Measurements from ENCODE around the gene LRP5. TPM values are rescaled to one million over a fixed set of nuclear protein-coding genes. Genes with fewer than 3 reads are reported as not detected.

Gene LRP5
- total and polyA plus RNA-seq, 10 donors, result 3.9 to 21.8 (median 14.1) TPM

- peak overlapping the region in 2 of 8 donors; percentile 14 to 47 for H3K27ac ChIP-seq
- no peaks in the 10 kb centered on the region for H3K9me3 ChIP-seq
- H3K36me3 ChIP-seq, result no peaks in the 10 kb centered on the region
- H3K4me1 ChIP-seq, result peaks cover 9 to 57% (median 44%) of the 10 kb centered on the region in 6 donors
- intact Hi-C loops (cut with DNase I; ENCODE audit: low total_unique reads), result no loop called here
- H3K27me3 ChIP-seq (replicated peaks in 1 of 7), result peaks cover 0 to 75% (median 17%) of the 10 kb centered on the region in 7 donors
- no peak for DNase-seq
- H3K4me3 ChIP-seq, result peak overlapping the region in 6 of 8 donors; percentile 47 to 81 (median 53)
- TF ChIP-seq POLR2A (IDR thresholded peaks at IDR 0.05), result no peak
- TF ChIP-seq CTCF (IDR thresholded peaks at IDR 0.05 in 8 of 11, conservative IDR thresholded peaks at IDR 0.05 in 3 of 11), result no peak
- no peak for TF ChIP-seq POLR2AphosphoS5 (IDR thresholded peaks at IDR 0.05)
- WGBS, 5 donors, result 16 to 32% (median 22%) methylated on average over 19 of the region's 19 CpGs
These were observed 1.3 kb downstream of the LRP5 start for GRCh38 chr11:68313574-68314202.

- Histone ChIP-seq H3K9me3 (no peaks in the 10 kb centered on the region), H3K4me3 (peak overlapping the region in 5 of 8 donors; percentile 48 to 81 (median 57)), H3K36me3 (no peaks in the 10 kb centered on the region), H3K27me3 (replicated peaks in 1 of 7) (peaks cover 0 to 82% (median 17%) of the 10 kb centered on the region in 7 donors), H3K4me1 (peaks cover 9 to 57% (median 44%) of the 10 kb centered on the region in 6 donors), H3K27ac (peak overlapping the region in 2 of 8 donors; percentile 14 to 47)
- 29 to 46% (median 41%) methylated on average over 22 to 27 of the region's 27 CpGs for whole genome bisulfite sequencing, 5 donors
- no peak for DNase-seq
- TF ChIP-seq POLR2A (IDR thresholded peaks at IDR 0.05), result no peak
- no peak for TF ChIP-seq CTCF (IDR thresholded peaks at IDR 0.05 in 8 of 11, conservative IDR thresholded peaks at IDR 0.05 in 3 of 11)
- no peak for TF ChIP-seq POLR2AphosphoS5 (IDR thresholded peaks at IDR 0.05)
- intact Hi-C loops (cut with DNase I; ENCODE audit: low total_unique reads), result no loop called here
These were observed 2.1 kb downstream of the LRP5 start for GRCh38 chr11:68314203-68315170.

- intact Hi-C loops (cut with DNase I; ENCODE audit: low total_unique reads), result no loop called here
- Histone ChIP-seq H3K36me3 (no peaks in the 10 kb centered on the region), H3K27ac (peak overlapping the region in 2 of 8 donors; percentile 14 to 33), H3K4me3 (no peak overlapping the region), H3K4me1 (peaks cover 9 to 57% (median 44%) of the 10 kb centered on the region in 6 donors), H3K27me3 (replicated peaks in 1 of 7) (peaks cover 0 to 82% (median 17%) of the 10 kb centered on the region in 7 donors), H3K9me3 (no peaks in the 10 kb centered on the region)
- DNase-seq, result no peak
- TF ChIP-seq POLR2AphosphoS5 (IDR thresholded peaks at IDR 0.05) (no peak), POLR2A (IDR thresholded peaks at IDR 0.05) (no peak), CTCF (IDR thresholded peaks at IDR 0.05 in 8 of 11, conservative IDR thresholded peaks at IDR 0.05 in 3 of 11) (no peak)
- WGBS, 5 donors, result 67 to 83% (median 75%) methylated on average over 19 of the region's 19 CpGs
These were observed 3.0 kb downstream of the LRP5 start for GRCh38 chr11:68315171-68315920.
